Stimulated activated CD8-positive, alpha-beta memory T cell treated with anti-CD3 and anti-CD28 coated beads, Interleukin-4, amount 100 ng/mL, for 48 hours (primary cell): ENCODE measurements around the gene TAF11L10.
"Not testable (repeated sequence)": the region's sequence is repeated elsewhere in the genome, so short reads cannot be mapped to it uniquely, and the experiment has no call there.

Source experiments
- DNase-seq: peaks from one replicate; pipeline ENCODE4 v3.0.0-alpha.2; 2020

The TAF11L10 gene

GRCh38 chr5:17597728-17598127 is at the start of gene TAF11L10:
TAF11L10 (minus strand) TSS chr5:17597828.
- DNase-seq = not testable (repeated sequence)

- no peak for DNase-seq
Observed at GRCh38 chr5:17634160-17634559, 36.5 kb upstream of the TAF11L10 start, which contains the start of gene TAF11L14. TAF11L14 (plus strand) TSS chr5:17634460.

- DNase-seq = not testable (repeated sequence)
Observed at GRCh38 chr5:17631788-17632187, 34.2 kb upstream of the TAF11L10 start, which contains the start of gene TAF11L13. TAF11L13 (plus strand) TSS chr5:17632088.

GRCh38 chr5:17625686-17626085 is 28.1 kb upstream of the TAF11L10 start:
- no peak for DNase-seq

- DNase-seq = no peak
Observed at GRCh38 chr5:17620627-17621026, 23.0 kb upstream of the TAF11L10 start.

- DNase-seq = no peak
Observed at GRCh38 chr5:17619354-17619753, 21.7 kb upstream of the TAF11L10 start.

GRCh38 chr5:17614872-17615605 is 17.4 kb upstream of the TAF11L10 start:
- no peak for DNase-seq

- DNase-seq = not testable (repeated sequence)
Observed at GRCh38 chr5:17610092-17610491, 12.5 kb upstream of the TAF11L10 start, which contains the start of gene TAF11L12. TAF11L12 (plus strand) TSS chr5:17610392.

GRCh38 chr5:17607461-17607860 is 9.8 kb upstream of the TAF11L10 start:
- DNase-seq = not testable (repeated sequence)

- no peak for DNase-seq
Observed at GRCh38 chr5:17604951-17605350, 7.3 kb upstream of the TAF11L10 start.

- DNase-seq = not testable (repeated sequence)
Observed at GRCh38 chr5:17603880-17604279, 6.3 kb upstream of the TAF11L10 start, which contains the start of gene TAF11L11. TAF11L11 (plus strand) TSS chr5:17604183.

GRCh38 chr5:17594255-17594654 is 3.4 kb downstream of the TAF11L10 start, which contains the start of gene TAF11L9:
TAF11L9 (minus strand) TSS chr5:17594394.
- not testable (repeated sequence) for DNase-seq

GRCh38 chr5:17590860-17591259 is 6.8 kb downstream of the TAF11L10 start, which contains the start of gene TAF11L8:
TAF11L8 (minus strand) TSS chr5:17590960.
- DNase-seq = not testable (repeated sequence)

GRCh38 chr5:17585658-17586057 is 12.0 kb downstream of the TAF11L10 start, which contains the start of gene TAF11L7:
TAF11L7 (minus strand) TSS chr5:17585758.
- DNase-seq = not testable (repeated sequence)
